GM18873 (cell line): Measurements from ENCODE around the gene DDX28.
"Not testable (repeated sequence)": the region's sequence is repeated elsewhere in the genome, so short reads cannot be mapped to it uniquely, and the experiment has no call there.

Experiments
- ATAC-seq: cut with Tn5 transposase; IDR thresholded peaks from one replicate; pipeline ENCODE4 v1.9.1; 2021; ENCODE audit warnings: mild to moderate bottlenecking, moderate library complexity, moderate number of reproducible peaks; ENCODE audit not compliant: unreplicated experiment, low FRiP score

Gene DDX28

GRCh38 chr16:68040506-68041288, 17.7 kb upstream of the DDX28 start:
- ATAC-seq: no peak

- no peak for ATAC-seq
Measured at GRCh38 chr16:68037841-68038597, 15.0 kb upstream of the DDX28 start.

DNA sequence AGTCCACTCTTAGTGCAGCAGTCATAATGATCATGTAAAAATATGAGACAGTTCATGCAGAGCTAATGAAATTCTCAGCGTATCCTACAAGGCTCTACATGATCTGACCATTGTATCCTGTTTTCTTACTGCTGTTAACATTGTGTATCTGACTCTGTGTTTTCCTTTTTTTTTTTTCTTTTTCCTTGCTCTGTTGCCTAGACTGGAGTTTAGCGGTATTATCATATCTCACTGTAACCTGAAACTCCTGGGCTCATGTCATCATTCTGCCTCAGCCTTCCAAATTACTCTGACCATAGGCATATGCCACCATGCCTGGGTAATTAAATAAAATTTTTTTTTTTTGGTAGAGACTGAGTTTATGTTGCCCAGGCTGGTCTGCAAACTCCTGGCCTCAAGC, 12.2 kb upstream of the DDX28 start:
- ATAC-seq: no peak

DNA sequence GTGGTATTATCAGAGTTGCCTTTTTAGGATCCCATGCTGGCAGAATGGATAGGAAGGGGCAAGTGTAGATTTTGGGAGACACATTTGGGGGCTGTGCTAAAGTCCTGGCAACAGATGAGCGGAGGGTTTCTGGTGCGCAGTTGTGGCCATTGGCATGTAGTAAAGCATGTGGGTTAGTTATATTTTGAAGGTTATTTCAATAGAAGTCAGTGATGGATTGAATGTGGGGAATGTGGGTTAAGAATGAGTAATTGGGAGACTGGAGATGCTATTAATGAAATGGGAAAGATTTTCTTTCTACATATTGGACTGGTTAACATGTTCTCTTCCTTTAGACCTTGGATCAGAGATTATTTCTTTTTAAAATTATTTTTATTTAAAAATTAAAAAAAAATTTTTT, 10.1 kb upstream of the DDX28 start:
- no peak for ATAC-seq

- ATAC-seq: no peak
Measured at GRCh38 chr16:68031951-68032350, 8.9 kb upstream of the DDX28 start.

GRCh38 chr16:68030108-68030507, 7.1 kb upstream of the DDX28 start:
- not testable (repeated sequence) for ATAC-seq

- ATAC-seq: no peak
Measured at GRCh38 chr16:68028996-68029395, 6.0 kb upstream of the DDX28 start.

GRCh38 chr16:68022278-68022727, 729 bp downstream of the DDX28 start:
- ATAC-seq: no peak

GRCh38 chr16:68021490-68021889, 1.5 kb downstream of the DDX28 start:
- no peak for ATAC-seq

GRCh38 chr16:68019167-68019680, 3.8 kb downstream of the DDX28 start:
- no peak for ATAC-seq

GRCh38 chr16:68015681-68016080, 7.4 kb downstream of the DDX28 start, which contains the start of gene DPEP2NB:
Gene DPEP2NB (minus strand): TSS chr16:68015911. CDS start chr16:68015770, 141 bp downstream.
- ATAC-seq: no peak

DNA sequence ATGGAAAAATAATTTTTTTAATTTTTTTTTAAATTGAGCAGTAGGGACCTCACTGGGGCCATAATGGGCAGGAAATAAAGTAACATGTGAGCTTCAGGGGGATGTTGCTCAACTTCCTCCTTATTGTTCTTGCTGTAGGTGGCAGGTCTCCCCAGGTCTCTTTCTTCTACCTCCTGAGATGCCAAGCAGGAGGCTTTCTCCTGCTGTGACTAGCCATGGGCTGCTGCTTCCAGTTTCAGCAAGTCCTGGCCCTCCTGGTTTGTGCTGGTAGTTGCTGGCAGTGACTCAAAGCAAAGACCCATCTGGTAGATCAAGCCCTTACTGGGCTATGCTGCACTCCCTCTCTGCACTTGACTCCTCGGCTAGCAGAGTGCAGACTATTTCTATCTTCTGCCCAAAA, 9.6 kb downstream of the DDX28 start:
- ATAC-seq: no peak

DNA sequence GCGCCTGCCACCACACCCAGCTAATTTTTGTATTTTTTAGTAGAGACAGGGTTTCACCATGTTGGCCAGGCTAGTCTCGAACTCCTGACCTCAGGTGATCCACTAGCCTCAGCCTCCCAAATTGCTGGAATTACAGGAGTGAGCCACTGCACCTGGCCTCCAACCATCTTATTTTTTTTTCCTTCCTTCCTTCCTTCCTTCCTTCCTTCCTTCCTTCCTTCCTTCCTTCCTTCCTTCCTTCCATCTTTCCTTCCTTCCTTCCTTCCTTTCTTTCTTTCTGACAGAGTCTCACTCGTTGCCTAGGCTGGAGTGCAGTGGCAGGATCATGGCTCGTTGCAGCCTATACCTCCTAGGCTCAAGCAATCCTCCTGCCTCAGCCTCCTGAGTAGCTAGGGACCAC, 13.2 kb downstream of the DDX28 start:
- not testable (repeated sequence) for ATAC-seq

GRCh38 chr16:68009157-68009735, 13.8 kb downstream of the DDX28 start:
- ATAC-seq: no peak

DNA sequence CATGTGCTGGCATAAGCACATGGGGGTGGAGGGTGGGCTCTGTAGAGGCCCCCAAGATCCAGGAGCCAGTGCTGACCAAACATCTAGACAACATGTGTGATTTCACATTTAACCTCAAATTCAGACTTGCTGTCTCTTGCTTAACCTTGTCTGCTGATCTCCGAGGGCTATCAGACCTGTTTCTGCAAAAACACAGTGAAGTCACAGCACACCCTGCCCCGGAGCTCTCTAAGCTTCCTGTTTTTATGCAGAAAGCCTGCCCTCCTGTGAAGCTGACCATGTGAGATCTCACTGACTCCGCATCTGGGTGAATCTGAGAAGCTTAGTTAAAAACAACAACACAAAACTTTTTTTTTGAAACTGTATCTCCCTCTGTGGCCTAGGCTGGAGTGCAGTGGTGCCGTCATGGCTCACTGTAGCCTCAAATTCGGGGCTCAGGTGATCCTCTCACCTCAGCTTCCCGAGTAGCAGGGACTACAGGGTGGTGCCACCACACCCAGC, 17.2 kb downstream of the DDX28 start:
- ATAC-seq: no peak

DNA sequence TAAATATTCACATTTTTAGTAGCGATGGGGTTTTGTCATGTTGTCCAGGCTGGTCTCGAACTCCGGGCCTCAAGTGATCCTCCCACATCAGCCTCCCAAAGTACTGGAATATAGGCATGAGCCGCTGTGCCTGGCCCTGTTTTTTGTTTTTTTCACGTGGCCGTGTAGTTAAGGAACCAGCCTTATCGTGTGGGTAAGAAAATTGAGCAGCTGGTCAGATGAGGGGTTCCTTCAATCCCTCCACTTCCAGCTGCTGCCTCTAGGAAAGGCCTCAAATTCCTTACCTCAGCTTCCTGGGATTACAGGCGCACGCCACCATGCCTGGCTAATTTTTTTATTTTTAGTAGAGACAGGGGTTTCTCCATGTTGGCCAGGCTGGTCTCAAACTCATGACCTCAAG, 17.8 kb downstream of the DDX28 start:
- ATAC-seq: no peak

DNA sequence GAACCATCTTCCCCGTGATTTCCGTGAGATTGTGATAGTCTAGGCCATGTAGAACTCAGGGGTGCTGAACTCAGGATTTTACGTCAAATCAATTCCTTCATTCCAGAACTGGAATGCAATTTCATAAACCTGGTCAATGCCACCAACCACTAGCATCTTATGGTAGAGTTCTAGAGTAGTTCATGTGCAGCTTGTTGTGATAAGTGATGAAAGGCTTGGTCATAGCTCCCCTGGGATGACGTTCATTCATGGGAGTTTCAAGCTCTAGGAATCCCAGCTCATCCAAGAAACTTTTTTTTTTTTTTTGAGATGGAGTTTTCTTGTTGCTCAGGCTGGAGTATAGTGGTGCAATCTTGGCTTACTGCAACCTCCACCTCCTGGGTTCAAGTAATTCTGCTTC, 20.0 kb downstream of the DDX28 start:
- no peak for ATAC-seq

DNA sequence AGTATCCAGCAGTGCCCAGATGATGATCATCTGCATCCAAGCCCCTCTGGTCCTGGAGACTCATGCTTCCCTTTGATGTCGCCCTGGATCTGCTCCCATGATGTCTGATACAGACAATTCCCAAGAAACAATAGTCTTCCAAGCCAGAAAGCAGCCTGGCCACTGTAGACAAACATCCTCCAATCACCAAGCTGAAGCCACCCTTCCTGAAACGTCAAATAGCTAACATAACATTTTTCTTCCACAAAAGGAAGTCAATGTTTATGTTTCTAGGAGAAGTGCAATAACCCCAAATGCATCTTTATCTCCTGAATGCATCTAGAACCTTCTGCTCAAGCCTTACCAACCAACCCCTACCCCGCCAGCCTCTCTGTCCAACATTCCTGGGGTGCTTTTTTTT, 22.6 kb downstream of the DDX28 start:
- ATAC-seq: no peak

DNA sequence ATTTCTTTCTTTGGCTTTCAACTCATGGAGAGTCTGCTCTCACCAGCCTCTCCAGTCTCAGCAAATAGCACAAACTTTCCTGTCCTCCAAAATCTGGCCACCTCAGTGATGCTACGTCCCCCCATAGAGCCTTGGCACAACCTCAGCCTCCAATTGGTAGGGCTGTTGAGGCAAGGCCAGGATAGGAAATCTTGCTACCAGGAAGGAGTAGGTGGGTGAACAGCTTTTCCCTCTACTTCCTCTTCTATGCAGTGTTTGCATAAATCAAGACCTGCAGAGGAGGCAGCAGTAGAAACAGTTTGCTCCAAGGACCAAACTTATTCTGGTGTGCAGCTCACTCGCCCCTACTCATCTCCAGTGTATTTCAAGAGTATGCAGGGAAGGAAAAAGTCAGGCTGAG, 23.0 kb downstream of the DDX28 start:
- ATAC-seq: no peak

GRCh38 chr16:67998779-67999688, 24.0 kb downstream of the DDX28 start, which contains the start of gene DPEP2:
Gene DPEP2 (minus strand): TSS chr16:67999484. CDS start chr16:67993212, 6,272 bp downstream.
- ATAC-seq: not testable (repeated sequence)
